HG02678 (cell line): ENCODE data around the gene EFNB2.

Experiments used
- ATAC-seq: cut with Tn5 transposase; IDR thresholded peaks from one replicate; pipeline ENCODE4 v1.9.1; 2021; ENCODE audit warnings: mild to moderate bottlenecking, moderate library complexity; ENCODE audit not compliant: unreplicated experiment

EFNB2 gene

DNA sequence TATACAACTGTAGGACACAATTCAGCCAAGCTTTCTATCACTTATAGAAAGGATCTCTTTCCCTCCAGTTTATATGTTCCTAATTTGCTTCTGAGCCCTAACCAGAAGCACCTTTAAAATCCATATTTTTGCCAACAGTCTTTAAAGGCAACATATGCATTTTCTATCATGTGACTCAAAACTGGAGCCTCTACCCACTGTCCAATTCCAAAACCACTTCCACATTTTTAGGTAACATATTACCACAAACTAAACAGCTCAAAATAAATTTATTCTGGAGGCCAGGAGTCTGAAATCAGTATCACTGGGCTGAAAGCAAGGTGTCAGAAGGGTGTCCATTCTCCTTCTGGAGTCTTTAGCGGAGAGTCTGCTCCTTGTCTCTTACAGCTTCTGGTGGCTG lies 15.9 kb upstream of the EFNB2 start:
- ATAC-seq = no peak

DNA sequence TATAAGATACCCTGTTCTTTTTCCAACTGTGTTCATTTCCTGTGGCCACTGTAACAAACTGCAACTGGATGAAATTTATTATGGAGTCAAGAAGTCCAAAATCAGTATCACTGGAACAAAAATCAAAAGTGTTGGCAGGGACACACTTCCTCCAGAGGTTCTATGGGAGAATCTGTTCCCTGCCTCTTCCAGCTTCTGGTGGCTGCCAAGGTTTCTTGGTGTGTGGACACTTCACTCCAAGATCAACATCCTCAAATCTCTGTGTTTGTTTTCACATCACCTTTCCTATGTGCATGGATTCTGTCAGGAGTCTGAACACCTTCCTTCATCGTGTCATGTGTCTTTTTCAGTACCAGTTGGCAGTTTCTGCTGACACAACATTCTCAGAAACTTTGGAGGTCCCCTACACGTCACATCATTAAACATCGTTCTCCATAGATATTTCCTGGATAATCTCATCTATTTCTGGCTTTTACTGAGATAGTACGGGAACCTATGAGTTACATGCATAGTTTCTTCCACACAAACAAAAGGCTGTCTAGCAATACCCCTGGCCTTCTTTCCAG lies 15.2 kb upstream of the EFNB2 start:
- no peak for ATAC-seq

DNA sequence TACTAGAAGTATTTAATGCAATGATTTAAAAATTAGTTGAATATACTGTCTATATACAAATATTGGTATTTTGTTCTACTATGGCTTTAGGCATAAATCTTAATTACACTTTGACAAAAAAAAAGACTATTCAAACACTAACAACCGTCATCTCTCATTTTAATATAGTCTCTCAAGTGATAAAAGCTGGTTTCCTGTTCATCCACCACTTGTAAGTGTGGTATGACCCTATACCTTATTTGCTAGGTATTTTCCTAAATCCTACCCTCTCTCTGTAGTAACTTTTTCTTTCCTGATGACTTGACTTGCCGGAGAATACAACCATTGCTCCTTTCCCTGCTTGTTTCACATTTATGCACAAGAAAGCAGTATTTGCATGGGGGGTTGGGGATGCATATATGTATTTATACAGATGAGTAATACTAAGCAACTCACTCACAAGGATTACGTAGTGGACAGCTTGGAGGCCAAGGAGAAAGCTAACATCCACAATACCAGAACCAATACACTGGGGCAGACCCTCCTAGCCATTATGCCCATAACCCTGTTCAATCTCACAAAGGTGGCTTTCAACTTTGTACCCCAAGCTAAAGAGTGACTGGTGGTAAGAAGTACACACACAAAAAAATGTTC lies 12.7 kb upstream of the EFNB2 start:
- ATAC-seq = no peak

DNA sequence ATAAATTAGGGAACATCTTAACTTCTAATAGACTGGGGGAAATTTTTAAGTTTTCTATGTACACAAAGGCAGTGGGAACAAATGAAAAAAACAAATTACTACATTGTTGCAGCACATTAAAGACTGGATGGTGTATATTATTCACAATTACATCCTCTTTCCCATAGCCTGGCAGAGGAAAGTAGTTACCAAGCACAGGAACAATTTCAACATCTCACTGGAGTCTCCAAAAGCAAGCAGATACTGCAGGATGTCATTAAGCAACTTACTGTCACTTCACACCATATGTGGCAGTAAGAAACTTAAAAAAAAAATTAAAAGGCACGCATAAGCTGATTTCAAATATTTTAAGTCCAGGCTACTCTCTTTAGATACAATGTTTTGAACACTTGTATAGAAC lies 6.4 kb upstream of the EFNB2 start:
- no peak for ATAC-seq

DNA sequence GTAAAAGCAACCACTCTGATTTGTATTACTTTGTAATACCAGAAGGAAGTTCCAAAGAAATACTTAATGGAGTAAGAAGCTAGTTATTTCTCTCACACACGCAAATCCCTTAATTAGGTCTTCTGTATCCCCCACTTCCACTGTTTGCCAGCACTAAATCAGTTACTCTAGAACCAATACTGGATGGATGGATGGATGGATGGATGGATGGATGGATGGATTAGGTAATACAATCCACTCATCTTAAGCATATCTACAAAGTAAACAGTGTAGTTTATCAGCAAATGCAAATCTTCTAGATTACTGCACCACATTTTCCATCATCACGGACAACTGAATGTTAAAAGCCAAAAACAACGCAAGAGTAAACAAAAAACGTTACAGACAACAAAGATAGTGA lies 5.2 kb upstream of the EFNB2 start:
- ATAC-seq = no peak

DNA sequence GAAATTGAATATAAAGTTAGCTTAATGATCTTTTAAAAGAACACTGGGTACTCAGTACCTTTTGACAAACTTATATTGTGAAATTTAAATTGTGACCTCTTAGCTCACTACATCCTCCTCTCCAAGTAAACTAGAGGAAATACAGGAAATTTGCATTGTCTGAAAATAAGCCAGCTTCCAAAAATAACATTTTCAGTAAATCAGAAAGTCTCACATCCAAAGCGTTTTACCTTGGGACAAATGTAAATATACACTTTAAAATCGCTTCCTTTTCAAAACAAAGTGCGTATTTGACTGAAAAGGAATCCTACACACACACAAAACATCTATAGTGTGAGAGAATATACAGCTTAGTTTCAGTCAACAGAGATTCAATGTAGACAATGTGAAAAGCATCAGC lies 2.1 kb upstream of the EFNB2 start:
- ATAC-seq = no peak

DNA sequence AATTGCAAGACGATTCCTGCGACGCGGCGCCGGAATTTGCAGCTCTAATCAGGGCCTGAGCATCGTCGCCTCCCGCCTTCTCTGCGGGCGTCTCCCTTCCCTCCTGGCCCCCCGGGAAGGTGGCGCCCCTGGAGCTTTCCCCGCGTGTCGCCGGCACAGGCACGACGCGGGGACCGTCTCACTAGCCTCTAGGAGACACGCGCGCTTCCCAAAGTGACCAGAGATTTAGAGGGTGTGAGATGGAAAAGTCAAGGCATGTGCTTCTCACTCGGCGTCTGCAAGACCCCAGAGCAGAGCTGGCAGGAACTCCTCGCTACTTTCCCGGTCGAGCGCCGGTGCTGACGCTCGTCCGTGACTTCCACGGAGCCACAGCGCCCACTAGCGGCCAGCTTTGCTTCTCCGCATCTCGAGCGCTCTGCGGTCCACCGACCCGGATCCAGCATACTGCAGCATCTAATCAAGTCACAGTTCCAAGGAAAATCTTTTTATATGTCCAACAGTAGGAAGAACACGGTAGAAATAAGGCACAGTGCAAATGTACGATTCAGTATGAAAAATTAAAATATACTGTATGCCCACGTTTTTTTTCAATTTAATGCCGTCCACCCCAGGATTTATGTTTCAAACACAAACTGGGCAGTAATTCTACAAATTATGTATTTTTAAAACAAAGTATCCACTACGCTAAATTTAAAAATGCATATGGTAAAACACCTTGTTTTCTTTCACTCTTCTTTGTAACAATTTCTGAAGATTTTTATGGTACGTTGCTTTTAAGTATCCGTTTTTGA lies 977 bp upstream of the EFNB2 start:
- ATAC-seq = peak; percentile 33

DNA sequence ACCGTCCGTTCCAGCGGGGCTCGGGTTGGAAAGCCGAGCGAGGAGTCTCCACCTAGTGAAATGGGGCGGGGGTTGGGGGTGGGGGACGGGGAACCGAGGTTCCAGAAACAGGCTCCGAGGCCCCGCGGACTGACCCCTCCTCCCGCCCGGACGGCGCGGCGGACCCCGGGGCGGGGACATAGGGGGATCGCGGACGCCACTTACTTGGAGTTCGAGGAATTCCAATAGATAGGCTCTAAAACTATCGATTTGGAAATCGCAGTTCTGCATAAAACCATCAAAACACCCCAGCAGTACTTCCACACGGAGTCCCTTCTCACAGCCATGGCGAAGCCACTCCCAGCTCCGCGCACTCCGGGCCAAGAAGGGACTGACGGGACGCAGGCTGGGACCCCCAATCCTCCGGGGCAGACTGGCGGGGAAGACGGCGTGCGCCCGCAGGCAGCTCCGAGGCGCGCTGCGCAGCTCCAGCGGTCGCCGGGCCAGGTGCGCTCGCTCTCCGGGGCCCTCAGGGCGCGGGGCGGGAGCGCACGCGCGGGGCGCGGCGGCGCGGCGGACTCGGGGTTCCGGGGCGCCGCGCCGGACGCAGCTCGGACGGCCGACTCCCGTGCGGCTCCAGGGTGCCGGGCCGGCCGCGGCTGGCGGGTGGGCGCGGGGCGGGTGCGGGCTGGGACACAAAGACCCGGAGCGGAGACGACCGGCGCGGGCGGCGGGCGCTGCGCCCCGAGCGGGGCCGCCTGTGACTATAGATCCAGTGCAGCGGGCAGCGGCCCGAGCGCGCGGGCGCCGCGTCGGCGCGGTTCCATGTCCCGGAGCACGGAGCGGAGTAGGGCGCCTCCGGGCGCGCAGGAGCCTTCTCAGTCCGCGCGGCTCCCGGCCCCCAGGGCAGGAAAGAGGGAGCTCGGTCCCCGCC lies 567 bp downstream of the EFNB2 start:
- peak; percentile 23 for ATAC-seq

DNA sequence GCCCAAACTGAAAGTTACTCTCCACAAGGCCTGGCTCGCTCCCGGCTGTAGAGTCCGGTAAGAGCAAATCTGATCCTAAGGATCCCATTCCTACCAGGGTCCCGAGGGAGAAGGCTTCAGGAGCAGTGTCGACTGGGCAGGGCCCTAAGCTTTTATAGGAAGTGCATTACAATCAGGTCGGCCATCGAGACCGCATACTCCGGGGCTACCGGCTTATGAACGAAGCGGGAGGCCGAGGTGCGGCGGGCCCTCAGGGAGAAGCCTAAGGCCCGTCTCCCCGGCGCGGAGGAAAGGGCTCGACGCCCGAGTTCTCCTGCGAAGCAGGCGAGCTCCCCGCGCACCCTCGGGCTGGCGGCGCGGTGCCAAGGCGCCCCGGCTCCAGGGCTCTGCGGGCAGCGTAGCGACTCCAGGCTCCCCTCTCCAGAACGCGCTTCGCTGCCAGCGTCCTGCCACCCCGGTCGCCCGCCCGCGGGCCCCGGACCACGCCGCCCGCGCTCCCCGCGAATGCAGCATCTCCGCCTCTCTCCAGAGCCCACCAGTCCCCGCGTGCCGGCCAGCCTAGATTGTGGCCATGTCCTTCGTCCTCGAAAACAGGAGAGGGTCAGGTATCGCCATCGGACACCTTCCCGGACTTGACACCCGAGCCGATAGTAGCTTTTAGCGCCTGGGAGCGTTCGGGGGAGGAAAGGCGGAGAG lies 1.4 kb downstream of the EFNB2 start:
- no peak for ATAC-seq

DNA sequence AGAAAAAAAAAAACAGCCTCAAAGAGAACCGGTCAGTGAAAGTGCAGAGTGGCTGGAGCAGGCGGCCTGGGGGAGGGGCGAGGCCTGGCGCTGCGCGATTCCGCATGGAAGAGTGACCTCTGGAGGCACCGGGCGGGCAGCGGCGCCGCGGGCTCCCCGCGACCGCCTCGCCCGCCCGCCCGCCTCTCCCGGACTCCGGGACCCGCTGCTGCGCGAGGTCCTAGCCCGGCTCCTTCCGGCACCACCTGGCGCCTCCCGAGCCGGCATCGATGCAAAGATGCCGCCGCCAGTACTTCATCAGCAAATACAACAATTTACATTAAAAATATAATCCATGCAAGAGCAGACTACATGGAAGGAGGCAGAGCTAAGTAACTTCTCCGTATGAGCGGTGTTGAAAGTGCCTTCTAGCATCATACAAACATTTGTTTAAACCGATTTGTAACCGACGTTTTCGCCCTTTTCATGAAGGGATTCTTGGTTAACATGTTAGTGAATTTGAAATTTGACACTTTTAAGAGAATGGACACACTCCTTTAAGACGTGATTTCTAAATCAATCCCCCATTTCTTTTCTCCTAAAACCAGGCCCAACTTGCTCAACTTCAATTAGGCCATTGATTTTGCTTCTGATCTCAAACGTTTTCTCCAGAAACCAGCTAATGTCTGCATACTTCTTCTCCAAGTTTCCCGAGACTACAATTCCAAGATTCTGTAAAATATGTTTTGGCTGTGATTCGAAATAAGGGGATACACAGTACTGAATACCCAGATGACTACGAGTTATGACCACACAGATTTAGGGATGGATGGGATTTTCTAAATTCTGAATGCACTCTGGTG lies 2.1 kb downstream of the EFNB2 start:
- no peak for ATAC-seq

DNA sequence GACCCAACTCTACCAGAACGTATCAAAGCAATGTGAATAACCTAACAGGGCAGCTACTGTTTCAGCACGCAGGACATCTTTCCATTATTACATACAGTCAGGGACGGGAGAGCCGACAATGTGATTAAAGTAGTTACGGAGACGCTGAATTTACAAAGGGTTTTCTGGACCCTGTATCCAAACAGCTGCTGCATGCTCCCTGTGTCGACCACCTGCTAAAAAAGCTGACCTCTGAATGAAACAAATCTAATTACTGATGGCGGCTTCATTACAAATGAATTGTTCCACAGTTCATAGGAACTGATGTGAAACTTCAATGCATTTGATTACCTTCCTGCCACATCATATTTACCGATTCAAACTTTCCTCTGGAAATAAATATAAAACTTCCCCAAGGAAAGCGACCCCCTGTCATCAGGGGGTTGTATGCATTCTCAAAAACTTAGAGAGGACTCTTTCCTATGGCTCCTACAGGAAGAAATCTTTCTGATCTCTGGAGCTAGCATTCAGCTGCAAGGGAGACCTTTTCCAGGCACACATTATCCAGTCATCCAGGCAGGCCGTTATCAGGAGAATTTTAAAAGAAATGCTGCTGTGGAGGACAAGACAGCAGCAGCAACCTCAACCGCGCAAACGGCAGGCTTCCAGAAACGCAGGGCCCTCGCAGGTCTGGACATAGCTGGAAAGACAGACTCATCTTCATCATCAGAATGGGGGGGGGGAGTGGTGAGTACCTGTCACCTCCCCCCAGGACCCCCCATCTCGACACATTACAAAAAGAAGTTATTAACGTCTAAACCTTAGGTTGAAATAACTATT lies 3.1 kb downstream of the EFNB2 start:
- no peak for ATAC-seq

DNA sequence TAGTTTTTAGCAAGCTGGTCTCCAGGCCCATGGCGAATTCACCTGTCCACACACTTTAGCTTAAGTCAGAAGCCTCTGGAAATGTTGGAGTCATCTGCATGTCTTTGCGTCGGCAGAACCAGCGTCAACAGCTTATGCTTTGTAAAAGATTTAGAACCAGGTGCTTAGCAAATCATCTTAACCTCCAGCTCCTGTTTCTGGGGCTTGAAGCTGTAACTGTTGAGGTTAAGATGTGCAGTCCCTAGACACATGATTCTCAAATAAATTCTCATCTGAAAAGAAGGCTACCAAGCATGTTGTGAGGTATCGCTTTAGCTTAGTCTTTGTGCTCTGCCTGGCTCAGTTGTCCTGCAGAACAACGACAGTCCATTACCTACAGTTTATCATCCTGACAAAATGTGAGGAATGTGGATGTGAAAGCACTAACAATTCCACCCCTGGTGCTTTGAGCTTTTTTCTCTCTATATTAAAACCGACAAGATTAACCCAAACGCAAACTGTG lies 4.4 kb downstream of the EFNB2 start:
- no peak for ATAC-seq

DNA sequence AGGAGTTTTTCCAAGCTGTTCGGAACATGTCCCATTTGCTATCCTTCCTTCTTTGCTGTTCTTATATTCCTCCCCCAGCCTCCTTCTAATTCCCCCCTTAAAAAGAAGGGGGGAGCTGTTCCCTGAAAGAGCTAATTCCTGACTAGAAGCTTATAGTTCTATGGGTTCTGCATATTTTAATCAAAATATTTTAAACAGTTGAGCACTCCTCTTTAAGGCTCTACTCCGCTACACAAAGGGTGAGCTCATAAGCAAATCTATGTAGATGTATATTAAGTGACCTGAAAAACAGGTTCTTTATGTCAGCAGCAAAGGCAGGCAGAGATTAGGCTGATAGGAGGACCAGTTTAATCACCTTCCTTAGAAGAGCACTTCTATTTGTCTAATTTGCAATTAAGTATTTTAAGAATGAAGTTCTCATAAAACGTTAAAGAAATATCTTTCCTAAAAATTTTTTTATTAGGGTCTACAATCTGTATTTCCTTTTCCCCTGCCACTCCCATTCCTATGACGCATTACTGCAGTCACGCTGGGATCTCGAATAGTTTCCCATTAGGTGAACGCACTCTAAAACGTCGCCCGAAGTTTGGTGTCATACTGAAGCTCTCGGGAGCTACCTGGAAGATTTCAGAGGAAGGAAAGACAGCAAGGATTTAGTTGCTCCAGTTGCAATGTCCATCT lies 5.2 kb downstream of the EFNB2 start:
- ATAC-seq = no peak

DNA sequence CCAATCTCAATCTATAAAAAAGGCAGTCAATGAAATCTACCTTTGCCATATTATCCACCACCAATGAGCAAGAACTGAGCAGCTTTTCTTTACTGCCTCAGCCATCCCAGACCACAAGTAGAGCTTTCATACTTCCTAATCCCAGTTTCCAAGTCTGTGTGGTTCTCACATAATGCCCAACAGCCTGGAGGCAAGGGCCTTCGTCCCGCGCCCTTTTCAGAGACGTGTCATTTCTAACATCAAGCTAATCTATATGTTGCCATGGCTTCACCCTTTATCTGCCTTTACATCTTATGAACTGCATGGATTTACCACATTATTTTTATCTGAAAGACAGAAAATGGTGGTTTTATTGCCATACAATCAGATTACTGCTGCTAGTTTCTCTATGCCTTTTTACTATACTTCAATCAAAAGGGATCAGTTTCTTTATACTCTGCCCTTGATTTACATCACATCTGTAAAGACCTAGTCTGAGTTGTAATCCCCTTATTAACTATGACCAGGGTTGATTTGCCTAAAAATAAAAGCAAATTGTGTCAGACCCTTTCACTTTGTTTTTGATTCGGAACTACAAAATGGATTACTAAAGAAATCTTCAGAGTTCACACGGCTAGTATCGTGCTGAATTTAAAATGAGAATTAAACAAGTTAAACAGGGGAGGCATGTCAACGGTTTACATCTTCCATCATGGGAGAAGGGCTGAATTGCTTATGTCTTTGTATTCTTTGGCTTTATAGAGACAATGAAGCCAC lies 5.9 kb downstream of the EFNB2 start:
- no peak for ATAC-seq

DNA sequence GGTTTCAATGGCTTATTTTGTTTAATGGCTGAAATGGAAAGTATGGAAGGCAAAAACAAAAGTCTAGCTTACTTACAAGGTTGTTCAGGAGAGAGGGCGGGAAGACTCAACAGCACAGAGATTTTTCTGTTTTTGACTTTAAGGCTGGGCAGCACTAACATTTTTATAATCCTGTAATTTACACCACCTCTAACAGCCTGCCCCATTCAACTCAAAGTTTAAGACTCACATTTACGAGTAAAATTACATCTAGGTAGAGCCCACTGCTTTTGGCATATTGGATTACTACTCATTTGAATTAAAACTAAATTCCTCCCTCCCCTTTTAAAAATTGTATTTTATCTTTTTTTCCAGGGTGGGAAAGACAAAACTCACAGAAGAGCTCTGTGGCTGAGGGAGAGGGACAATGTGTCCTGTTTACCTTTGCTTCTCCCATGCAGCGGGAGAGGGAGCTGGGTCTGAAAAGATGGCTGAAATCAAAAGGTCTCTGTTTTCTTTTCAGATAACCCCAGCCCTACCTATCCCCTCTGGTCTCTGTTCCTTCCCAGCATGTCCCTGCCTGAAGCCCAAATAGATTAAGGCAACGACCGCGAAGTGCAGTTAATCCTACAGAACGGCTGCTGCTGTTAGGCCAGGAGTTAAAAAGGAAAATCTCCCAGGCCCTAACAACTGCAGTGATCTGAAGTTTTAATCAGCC lies 6.6 kb downstream of the EFNB2 start:
- ATAC-seq = no peak

DNA sequence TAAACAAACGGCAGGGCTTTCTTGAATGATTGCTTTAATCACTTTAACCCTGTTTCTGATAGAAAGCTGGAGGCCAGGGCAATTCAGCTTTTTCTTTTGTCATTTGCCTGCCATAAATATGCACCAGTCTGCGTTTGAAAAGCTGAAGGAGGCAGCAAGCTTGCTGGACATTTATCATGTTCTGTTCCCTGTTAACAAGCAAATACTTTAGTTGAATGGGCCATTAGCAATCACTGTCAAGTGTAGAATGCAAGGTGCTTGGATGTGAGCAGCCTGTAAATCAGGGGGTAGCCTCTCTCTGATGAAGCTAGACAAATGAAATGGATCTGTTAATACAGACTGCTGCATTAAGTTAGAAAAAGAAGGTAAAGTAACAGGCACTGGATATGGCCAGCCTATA lies 7.6 kb downstream of the EFNB2 start:
- no peak for ATAC-seq

DNA sequence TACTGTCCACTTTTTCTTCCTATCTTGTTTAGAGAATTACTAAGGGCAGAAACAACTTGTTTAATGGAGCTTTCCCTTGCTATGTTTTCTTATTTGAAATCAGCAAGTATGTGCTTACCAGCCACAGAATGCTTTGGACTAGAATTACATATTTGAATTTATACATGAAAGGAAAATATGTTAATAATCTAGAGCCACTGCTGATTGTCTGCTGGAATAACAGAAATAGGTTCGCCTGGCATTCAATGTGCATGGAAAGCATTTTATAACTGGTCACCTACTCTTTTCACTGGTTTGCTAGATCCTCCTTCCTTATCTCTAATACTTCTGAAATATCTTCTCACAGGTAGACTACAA lies 8.0 kb downstream of the EFNB2 start:
- no peak for ATAC-seq
